Uterus (tissue), 4 donors: ENCODE results near the gene BTBD9. TPM values are rescaled to one million over a fixed set of nuclear protein-coding genes. Genes with fewer than 3 reads are reported as not detected.

Experiments used
- DNase-seq, 2 donors: peaks; one replicate each; pipeline ENCODE4 v3.0.0-alpha.2; 2019 to 2020
- H3K27ac ChIP-seq, 2 donors: fragments of 200-600 bp; sonication (generic); 1 replicate in 1 of 2; 2 replicates in 1 of 2; pipeline ENCODE4 v1.5.1; 2016 to 2018
- H3K27me3 ChIP-seq, 2 donors: fragments of 200-600 bp; sonication (generic); one replicate each; pipeline ENCODE4 v1.5.1; 2018 to 2019; ENCODE audit warnings: control low read depth in 1 of 2
- H3K36me3 ChIP-seq, 2 donors: fragments of 200-600 bp; sonication (generic); one replicate each; pipeline ENCODE4 v1.5.1; 2019; ENCODE audit warnings: control low read depth in 1 of 2
- H3K4me1 ChIP-seq, 2 donors: fragments of 200-600 bp; sonication (generic); one replicate each; pipeline ENCODE4 v1.5.1; 2018 to 2019; ENCODE audit warnings: control low read depth in 1 of 2
- H3K4me3 ChIP-seq, 2 donors: fragments of 200-600 bp; sonication (generic); 1 replicate in 1 of 2; 2 replicates in 1 of 2; pipeline ENCODE4 v1.5.1; 2018 to 2019; ENCODE audit warnings: mild to moderate bottlenecking in 1 of 2
- H3K9me3 ChIP-seq, 2 donors: fragments of 200-600 bp; sonication (generic); one replicate each; pipeline ENCODE4 v1.5.1; 2019; ENCODE audit warnings: control low read depth in 1 of 2
- CTCF ChIP-seq, 4 experiments: fragments of 200-600 bp in 2 of 4; fragments of 450-650 bp in 2 of 4; sonication (generic) in 2 of 4; IDR thresholded peaks; one replicate each; pipeline ENCODE4 v1.5.1; 2016 to 2019; ENCODE audit warnings: antibody characterized with exemption in 4 of 4, mild to moderate bottlenecking in 2 of 4, moderate library complexity in 1 of 4
- POLR2A ChIP-seq, 2 donors: fragments of 450-650 bp; IDR thresholded peaks; one replicate each; pipeline ENCODE4 v1.6.1; 2016; ENCODE audit warnings: antibody characterized with exemption in 2 of 2, mild to moderate bottlenecking in 1 of 2, moderate library complexity in 1 of 2
- intact Hi-C: fragments of 100-400 bp; cut with DNase I; formaldehyde crosslinking; loops from one replicate; pipeline ENCODE4 v1.15.1; 2023; ENCODE audit warnings: low total_unique reads
- total RNA-seq, 4 donors: library from RNA; depleted of rRNA in 3 of 4; stranded (reverse); fragments of >200 nt in 3 of 4; gene quantifications; one replicate each; pipeline versions ENCODE4 v1.1.0 to v1.2.4, GENCODE V29; 2014 to 2023
- donor health status: DM: yes; HTN: yes; CAD: no.

Gene BTBD9
- total RNA-seq, 4 donors from 2014 or later = 10.3 to 50.3 (median 34.4) TPM

DNA sequence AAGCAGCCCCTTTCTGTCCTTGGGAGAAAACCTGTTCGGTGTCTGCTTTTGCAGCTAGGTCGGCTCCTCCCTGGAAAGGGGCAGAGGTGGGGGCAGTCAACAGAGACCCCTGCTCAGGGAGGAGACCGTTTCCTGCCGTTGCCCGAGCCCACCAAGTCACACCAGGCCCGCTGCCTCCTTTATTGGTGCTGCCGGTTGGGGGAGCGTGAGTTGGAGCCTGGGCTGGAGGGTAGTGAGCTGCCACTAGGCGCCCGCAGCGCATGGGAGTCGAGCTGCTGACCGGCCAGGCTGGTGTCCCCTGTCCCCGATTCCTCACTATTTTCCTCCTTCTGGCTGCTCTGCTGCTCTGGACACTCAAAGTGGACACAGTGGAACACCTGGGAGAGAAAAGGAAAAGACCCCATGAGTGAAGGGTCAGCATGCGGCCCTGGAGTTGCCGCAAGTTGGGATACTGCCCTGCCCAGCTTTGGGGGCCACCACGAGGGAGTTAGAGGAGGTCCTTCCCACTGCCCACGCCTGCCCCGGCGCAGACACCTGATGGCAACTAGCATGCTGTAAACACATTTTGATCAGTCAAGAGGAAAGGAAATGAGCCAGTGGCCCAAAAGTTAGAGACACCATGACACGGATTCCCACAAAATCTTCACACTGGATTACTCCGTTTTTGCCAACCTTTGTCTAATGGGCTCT, 464.8 kb downstream of the BTBD9 start:
- Histone ChIP-seq H3K4me3 (no peak overlapping the region), H3K9me3 (no peaks in the 10 kb centered on the region), H3K27ac (no peak overlapping the region), H3K36me3 (no peaks in the 10 kb centered on the region), H3K4me1 (no peaks in the 10 kb centered on the region), H3K27me3 (no peaks in the 10 kb centered on the region)
- DNase-seq = no peak
- intact Hi-C loops = no loop called here
- TF ChIP-seq CTCF (IDR thresholded peaks at IDR 0.05) (no peak), POLR2A (IDR thresholded peaks at IDR 0.05) (no peak)

DNA sequence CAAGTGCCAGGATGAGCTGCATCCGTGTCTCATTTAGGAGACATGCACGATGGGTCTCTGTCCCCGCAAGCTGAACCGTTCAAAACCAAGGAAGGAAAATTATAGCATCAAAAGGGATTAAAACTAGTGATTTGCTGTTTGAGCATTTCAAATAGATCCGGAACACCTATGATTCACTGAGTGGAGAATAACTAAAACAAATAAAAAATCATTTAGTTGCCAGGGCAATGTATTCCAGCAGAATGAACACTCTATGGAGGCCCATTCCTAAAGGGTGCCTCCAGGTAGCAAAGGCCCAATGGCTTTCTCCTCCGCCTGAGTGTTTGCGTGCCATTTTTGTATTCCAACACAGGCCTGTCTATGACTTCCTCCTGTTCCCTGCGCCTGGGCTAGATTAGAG, 465.4 kb downstream of the BTBD9 start:
- no peak for DNase-seq
- TF ChIP-seq POLR2A (IDR thresholded peaks at IDR 0.05) (no peak), CTCF (IDR thresholded peaks at IDR 0.05) (no peak)

GRCh38 chr6:38173909-38174308, 465.8 kb downstream of the BTBD9 start:
- TF ChIP-seq CTCF (IDR thresholded peaks at IDR 0.05) = no peak
- TF ChIP-seq POLR2A (IDR thresholded peaks at IDR 0.05) = no peak
- no peaks in the 10 kb centered on the region for H3K4me1 ChIP-seq
- no peaks in the 10 kb centered on the region for H3K9me3 ChIP-seq
- DNase-seq = no peak
- no peaks in the 10 kb centered on the region for H3K27me3 ChIP-seq
- no peaks in the 10 kb centered on the region for H3K36me3 ChIP-seq
- intact Hi-C loops = no loop called here
- H3K4me3 ChIP-seq = no peak overlapping the region
- no peak overlapping the region for H3K27ac ChIP-seq

More for the DNA sequence above, 465.4 kb downstream of the BTBD9 start:
- no peaks in the 10 kb centered on the region for H3K36me3 ChIP-seq
- no peak overlapping the region for H3K4me3 ChIP-seq
- intact Hi-C loops = no loop called here
- no peaks in the 10 kb centered on the region for H3K4me1 ChIP-seq
- no peak overlapping the region for H3K27ac ChIP-seq
- no peaks in the 10 kb centered on the region for H3K9me3 ChIP-seq
- H3K27me3 ChIP-seq = no peaks in the 10 kb centered on the region

DNA sequence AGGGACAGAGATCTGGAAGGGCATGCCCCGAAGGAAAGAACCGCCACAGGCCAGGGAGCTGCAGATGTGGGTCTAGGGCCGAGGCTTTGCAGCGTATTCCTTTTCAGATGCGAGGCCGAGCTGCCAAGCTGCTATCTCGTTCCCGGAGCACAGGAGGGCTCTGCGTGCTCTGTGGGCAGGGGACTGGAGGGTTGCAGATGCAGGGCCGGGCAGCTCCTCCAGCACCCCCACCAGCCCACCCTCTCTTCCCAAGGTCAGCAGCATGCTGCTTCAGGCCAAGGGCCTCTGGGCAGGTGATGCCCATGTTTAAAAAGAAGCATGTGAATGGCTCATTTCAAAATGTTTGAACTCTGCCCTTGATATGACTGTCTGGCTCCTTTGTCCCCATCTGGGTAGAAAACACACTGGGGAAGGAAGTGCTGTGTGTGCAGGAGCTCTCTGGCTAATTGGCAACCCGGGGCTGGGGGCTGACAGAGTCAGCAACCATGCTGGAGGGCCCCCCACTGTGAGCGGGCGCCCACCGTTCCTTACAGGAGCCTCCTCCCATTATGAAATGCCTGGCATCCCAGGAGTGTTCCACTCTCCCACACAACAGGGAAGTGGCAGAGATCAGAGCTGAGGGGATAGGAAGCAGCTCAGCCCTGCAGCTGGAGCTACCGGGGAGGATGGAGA, 466.9 kb downstream of the BTBD9 start:
- no peak for DNase-seq
- no peaks in the 10 kb centered on the region for H3K36me3 ChIP-seq
- no peak overlapping the region for H3K4me3 ChIP-seq
- H3K27ac ChIP-seq = no peak overlapping the region
- no peaks in the 10 kb centered on the region for H3K4me1 ChIP-seq
- intact Hi-C loops = no loop called here
- H3K27me3 ChIP-seq = no peaks in the 10 kb centered on the region
- TF ChIP-seq POLR2A (IDR thresholded peaks at IDR 0.05) = no peak
- TF ChIP-seq CTCF (IDR thresholded peaks at IDR 0.05) = no peak
- no peaks in the 10 kb centered on the region for H3K9me3 ChIP-seq

DNA sequence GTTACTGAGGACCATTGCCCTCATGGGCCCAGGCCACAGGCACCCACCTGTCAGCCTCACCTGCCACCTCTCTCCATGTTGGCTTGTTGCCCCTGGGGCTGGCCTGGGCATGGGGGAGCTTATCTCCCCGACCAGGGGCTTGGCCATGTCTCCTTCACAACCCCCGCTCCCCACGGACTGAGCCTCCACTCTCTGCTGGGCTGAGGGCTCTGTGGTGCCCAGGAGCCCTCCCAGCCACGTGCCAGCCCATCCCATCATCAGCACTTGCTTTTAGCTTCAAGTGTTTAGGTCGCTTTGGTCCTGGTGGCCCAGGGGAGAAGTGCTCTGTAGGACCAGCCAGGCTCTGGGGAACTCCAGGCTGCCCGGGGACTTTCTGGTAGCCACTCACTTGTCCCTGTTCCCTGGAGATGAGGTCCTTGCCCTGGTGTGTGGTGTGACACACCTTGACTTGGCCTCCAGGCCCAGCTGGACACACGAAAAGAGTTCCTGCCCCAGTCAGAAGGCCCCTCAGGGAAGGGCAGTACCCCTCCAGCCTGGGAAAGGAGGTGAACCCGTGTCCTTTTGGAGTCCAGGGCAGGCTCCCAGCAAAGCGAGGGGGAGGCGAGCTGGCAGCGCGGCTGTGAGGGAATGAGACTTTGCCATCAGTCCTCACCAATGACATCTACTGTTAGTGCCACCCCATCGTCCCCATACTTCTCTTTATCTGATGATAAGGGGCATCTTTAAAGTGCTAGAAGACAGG, 467.6 kb downstream of the BTBD9 start:
- H3K27ac ChIP-seq = no peak overlapping the region
- H3K27me3 ChIP-seq = no peaks in the 10 kb centered on the region
- no peaks in the 10 kb centered on the region for H3K36me3 ChIP-seq
- DNase-seq = no peak
- intact Hi-C loops = no loop called here
- H3K4me1 ChIP-seq = no peaks in the 10 kb centered on the region
- H3K4me3 ChIP-seq = no peak overlapping the region
- no peaks in the 10 kb centered on the region for H3K9me3 ChIP-seq
- TF ChIP-seq POLR2A (IDR thresholded peaks at IDR 0.05) (no peak), CTCF (IDR thresholded peaks at IDR 0.05) (no peak)
